Pancreas (tissue), 10 donors: ENCODE measurements around the gene HHAT. TPM values are rescaled to one million over a fixed set of nuclear protein-coding genes. Genes with fewer than 3 reads are reported as not detected.

Experiments
- ATAC-seq, 4 donors: fragments of 200-7000 bp; cut with Tn5 transposase; one replicate each; pipeline versions ENCODE4 v1.8.0 to v1.9.1; 2020; ENCODE audit warnings: mild to moderate bottlenecking in 4 of 4, moderate library complexity in 4 of 4
- DNase-seq, 6 donors: peaks; one replicate each; pipeline ENCODE4 v3.0.0-alpha.2; 2020
- FAIRE-seq: peaks from 2 replicates; lab custom pipeline; 2012; peaks lifted over from hg19 to GRCh38; lab: Jason Lieb, UNC
- H3K27ac ChIP-seq, 4 donors: fragments of 200-600 bp; sonication (generic); 1 replicate in 3 of 4; 2 replicates in 1 of 4; pipeline versions ENCODE4 v1.5.0 to v1.8.0; 2020
- H3K27me3 ChIP-seq, 4 donors: fragments of 200-600 bp; one replicate each; pipeline ENCODE4 v1.8.0; 2021
- H3K36me3 ChIP-seq, 3 donors: fragments of 200-600 bp; sonication (generic) in 1 of 3; one replicate each; pipeline versions ENCODE4 v1.5.0 to v1.8.0; 2020 to 2021
- H3K4me1 ChIP-seq, 3 donors: fragments of 200-600 bp; one replicate each; pipeline ENCODE4 v1.8.0; 2021
- H3K4me3 ChIP-seq, 4 donors: fragments of 200-600 bp; sonication (generic) in 2 of 4; one replicate each; pipeline versions ENCODE4 v1.5.0 to v1.8.0; 2020 to 2021
- H3K9me3 ChIP-seq, 4 donors: fragments of 200-600 bp; one replicate each; pipeline ENCODE4 v1.8.0; 2021
- WGBS, 2 donors: extraction: QIAGEN DNeasy Blood & Tissue Kit; methylation state at CpG; one replicate each; pipeline ENCODE4 v1.1.7; 2013; 5-methylcytosine and 5-hydroxymethylcytosine counted together
- intact Hi-C, 3 donors: fragments of 100-400 bp; cut with DNase I; formaldehyde crosslinking; loops; one replicate each; pipeline versions ENCODE4 v1.11.1 to v1.14.2; 2022
- polyA plus RNA-seq, 2 donors: library from polyadenylated mRNA; stranded (reverse); fragments of 200-250 nt; gene quantifications; one replicate each; pipeline ENCODE4 v1.2.3, GENCODE V29; 2013
- total RNA-seq, 6 donors: library from RNA; stranded (reverse); fragmentation: NEBNext Ultra II Directional in 4 of 6; extraction: Animal tissue kit (Norgen Biotek cat#: 25700) in 4 of 6; gene quantifications; one replicate each; pipeline versions ENCODE4 v1.2.1 to v1.2.4, GENCODE V29; 2021 to 2023
- TF ChIP-seq, protein P1 (sequence below), 4 donors: fragments of 200-600 bp; sonication (generic) in 3 of 4; IDR thresholded peaks; one replicate each; pipeline versions ENCODE4 v1.5.0 to v1.8.0; 2021; ENCODE audit warnings: antibody characterized with exemption in 4 of 4
- donor health status: healthy with polysubstance abuse.
- donor health status: DM: no; HTN: no; CAD: no; lungs with moderate emphysema.
- donor health status: DM: no; HTN: no; CAD: no.
- donor health status: control.
- donor health status: control.
- donor health status: Bipolar disorder and iron deficiency.
- donor health status: DM: yes; HTN: yes; CAD: no.
- donor health status: DM: no; HTN: no; CAD: no.
- donor health status: DM: no; HTN: no; CAD: no.
- donor health status: DM: yes; HTN: yes; CAD: no.

Gene HHAT
- total and polyA plus RNA-seq, 8 donors = 1.3 to 4.1 (median 2.4) TPM

DNA sequence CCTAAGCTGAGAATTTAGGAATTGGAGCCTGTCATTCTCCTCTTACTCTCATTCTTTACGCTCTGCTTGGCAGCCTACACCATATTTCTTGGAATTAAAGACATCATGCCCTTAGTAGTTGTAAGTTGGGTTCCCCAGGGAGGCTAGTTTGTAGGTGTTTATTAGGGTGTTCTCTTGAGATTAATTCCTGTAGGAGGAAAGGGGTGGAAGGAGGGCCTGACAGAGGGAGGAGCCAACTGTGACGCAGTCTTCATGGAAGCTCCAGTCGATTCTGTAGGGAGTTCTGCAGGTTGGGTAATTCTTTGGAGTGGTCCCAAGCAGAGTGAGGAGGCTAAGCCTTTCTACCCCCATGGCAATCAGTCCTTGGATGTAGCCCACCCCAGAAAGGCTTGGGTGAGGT is 111.4 kb downstream of the HHAT start:
- TF ChIP-seq, protein P1, sequence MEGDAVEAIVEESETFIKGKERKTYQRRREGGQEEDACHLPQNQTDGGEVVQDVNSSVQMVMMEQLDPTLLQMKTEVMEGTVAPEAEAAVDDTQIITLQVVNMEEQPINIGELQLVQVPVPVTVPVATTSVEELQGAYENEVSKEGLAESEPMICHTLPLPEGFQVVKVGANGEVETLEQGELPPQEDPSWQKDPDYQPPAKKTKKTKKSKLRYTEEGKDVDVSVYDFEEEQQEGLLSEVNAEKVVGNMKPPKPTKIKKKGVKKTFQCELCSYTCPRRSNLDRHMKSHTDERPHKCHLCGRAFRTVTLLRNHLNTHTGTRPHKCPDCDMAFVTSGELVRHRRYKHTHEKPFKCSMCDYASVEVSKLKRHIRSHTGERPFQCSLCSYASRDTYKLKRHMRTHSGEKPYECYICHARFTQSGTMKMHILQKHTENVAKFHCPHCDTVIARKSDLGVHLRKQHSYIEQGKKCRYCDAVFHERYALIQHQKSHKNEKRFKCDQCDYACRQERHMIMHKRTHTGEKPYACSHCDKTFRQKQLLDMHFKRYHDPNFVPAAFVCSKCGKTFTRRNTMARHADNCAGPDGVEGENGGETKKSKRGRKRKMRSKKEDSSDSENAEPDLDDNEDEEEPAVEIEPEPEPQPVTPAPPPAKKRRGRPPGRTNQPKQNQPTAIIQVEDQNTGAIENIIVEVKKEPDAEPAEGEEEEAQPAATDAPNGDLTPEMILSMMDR (IDR thresholded peaks at IDR 0.05) = no peak
- no peaks in the 10 kb centered on the region for H3K9me3 ChIP-seq
- WGBS, 2 donors = 85 to 88% methylated on average over 3 of the region's 3 CpGs
- H3K27me3 ChIP-seq = no peaks in the 10 kb centered on the region
- FAIRE-seq (no peak), DNase-seq (no peak), ATAC-seq (no peak)
- H3K4me3 ChIP-seq = no peak overlapping the region
- no peak overlapping the region for H3K27ac ChIP-seq
- no peaks in the 10 kb centered on the region for H3K4me1 ChIP-seq
- no peaks in the 10 kb centered on the region for H3K36me3 ChIP-seq
- intact Hi-C loops = no loop called here

- Histone ChIP-seq H3K4me1 (no peaks in the 10 kb centered on the region), H3K4me3 (no peak overlapping the region), H3K9me3 (no peaks in the 10 kb centered on the region), H3K27ac (no peak overlapping the region), H3K36me3 (no peaks in the 10 kb centered on the region), H3K27me3 (no peaks in the 10 kb centered on the region)
- 96 to 100% methylated on average over 1 of the region's 1 CpG for WGBS, 2 donors
- no peak for FAIRE-seq
- no peak for DNase-seq
- TF ChIP-seq, protein P1 (IDR thresholded peaks at IDR 0.05) = no peak
- ATAC-seq = no peak
- intact Hi-C loops = no loop called here
Measured at GRCh38 chr1:210441028-210441427, 112.3 kb downstream of the HHAT start.

- no peak overlapping the region for H3K4me3 ChIP-seq
- no peaks in the 10 kb centered on the region for H3K9me3 ChIP-seq
- ATAC-seq (no peak), FAIRE-seq (no peak), DNase-seq (no peak)
- no peaks in the 10 kb centered on the region for H3K36me3 ChIP-seq
- H3K27me3 ChIP-seq = no peaks in the 10 kb centered on the region
- no peak overlapping the region for H3K27ac ChIP-seq
- TF ChIP-seq, protein P1 (IDR thresholded peaks at IDR 0.05) = no peak
- no peaks in the 10 kb centered on the region for H3K4me1 ChIP-seq
- intact Hi-C loops = no loop called here
Measured at GRCh38 chr1:210445485-210445884, 116.8 kb downstream of the HHAT start.

GRCh38 chr1:210445931-210446330 is 117.2 kb downstream of the HHAT start:
- no peaks in the 10 kb centered on the region for H3K4me1 ChIP-seq
- H3K27ac ChIP-seq = no peak overlapping the region
- no peak overlapping the region for H3K4me3 ChIP-seq
- H3K9me3 ChIP-seq = no peaks in the 10 kb centered on the region
- no peaks in the 10 kb centered on the region for H3K27me3 ChIP-seq
- intact Hi-C loops = no loop called here
- TF ChIP-seq, protein P1 (IDR thresholded peaks at IDR 0.05) = no peak
- ATAC-seq (no peak), DNase-seq (no peak), FAIRE-seq (no peak)
- WGBS, 2 donors = 79 to 82% methylated on average over 7 of the region's 7 CpGs
- H3K36me3 ChIP-seq = no peaks in the 10 kb centered on the region

DNA sequence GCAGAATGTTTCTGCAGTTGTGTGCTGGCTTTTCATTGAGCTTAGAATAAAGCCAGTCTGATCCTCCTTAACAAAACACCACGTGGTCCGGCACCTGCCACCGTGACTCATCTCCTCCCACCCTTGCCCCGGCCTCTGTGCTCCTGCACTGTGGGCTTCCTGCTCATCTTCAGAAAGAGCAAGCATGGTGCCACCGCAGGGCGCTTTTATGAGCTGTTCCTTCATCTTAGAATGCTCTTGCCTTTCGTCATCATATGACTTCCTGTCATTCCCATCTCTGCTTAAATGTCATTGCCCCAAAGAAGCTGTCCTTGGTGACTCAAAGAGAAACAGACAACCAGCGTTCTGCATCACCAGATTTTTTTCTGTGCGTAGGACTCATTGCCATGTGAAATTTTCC is 117.8 kb downstream of the HHAT start:
- Histone ChIP-seq H3K27me3 (no peaks in the 10 kb centered on the region), H3K4me3 (no peak overlapping the region), H3K9me3 (no peaks in the 10 kb centered on the region), H3K4me1 (no peaks in the 10 kb centered on the region), H3K27ac (no peak overlapping the region), H3K36me3 (no peaks in the 10 kb centered on the region)
- intact Hi-C loops = no loop called here
- FAIRE-seq (no peak), DNase-seq (no peak), ATAC-seq (no peak)
- TF ChIP-seq, protein P1 (IDR thresholded peaks at IDR 0.05) = no peak
- 52 to 59% methylated on average over 9 of the region's 9 CpGs for WGBS, 2 donors
